EH (cell line): Measurements from ENCODE around the gene ALDH1A1.
"Not testable (repeated sequence)": the region's sequence is repeated elsewhere in the genome, so short reads cannot be mapped to it uniquely, and the experiment has no call there.

ENCODE experiments used
- DNase-seq: peaks from one replicate; pipeline ENCODE4 v3.0.0-alpha.2; 2015; ENCODE audit warnings: low read depth

ALDH1A1 gene

GRCh38 chr9:72943844-72944462, 8.9 kb downstream of the ALDH1A1 start:
- no peak for DNase-seq

DNA sequence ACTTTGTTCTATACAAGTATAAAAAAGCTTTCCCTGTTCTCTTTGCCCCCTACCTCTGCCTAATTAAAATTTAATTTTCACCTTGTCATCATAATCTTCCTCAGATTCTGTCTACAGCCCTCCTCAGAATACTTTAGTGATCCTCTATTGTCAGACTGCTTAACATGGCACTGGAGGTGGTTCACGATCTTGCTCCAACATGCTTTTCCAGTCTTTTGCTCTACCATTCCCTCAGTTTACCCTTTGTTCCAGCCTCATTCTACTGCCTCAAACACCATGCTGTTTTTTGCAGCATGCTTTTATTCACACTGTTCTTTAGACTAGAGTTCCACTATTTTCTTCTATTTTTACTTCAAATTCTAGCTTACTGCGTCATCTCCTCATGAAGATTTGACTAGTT, 10.4 kb downstream of the ALDH1A1 start:
- DNase-seq: no peak

DNA sequence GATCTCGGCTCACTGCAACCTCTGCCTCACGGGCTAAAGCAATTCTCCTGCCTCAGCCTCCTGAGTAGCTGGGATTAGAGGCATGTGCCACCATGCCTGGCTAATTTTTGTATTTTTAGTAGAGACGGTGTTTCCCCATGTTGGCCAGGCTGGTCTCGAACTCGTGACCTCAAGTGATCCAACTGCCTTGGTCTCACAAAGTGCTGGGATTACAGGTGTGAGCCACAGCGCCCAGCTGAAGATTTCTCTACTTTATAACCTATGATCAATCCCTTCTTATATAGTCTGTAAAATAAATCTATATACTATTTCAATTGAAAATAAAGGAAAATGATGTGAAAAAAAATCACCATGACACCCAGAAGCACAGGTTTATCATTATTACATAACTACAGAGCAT, 13.3 kb downstream of the ALDH1A1 start:
- not testable (repeated sequence) for DNase-seq

DNA sequence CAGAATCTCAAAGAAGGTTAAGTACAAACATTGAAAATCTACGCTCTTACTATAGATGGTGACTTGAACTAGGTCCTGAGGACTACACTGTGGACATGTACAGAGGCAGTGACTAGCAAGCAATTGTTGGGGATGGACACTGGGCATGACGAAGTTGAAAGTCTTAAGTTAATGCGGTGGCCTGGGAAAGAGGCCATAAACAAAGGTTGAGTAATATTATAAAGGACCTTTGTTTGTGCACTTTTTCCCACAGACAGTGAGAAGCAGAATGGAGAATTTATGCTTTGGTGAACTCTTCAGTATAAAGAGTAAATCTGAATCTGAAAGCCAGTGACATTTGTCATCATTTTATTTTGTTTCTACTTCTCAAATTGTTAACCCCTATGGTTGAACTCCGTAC, 15.3 kb downstream of the ALDH1A1 start:
- DNase-seq: no peak

GRCh38 chr9:72936679-72937078, 16.2 kb downstream of the ALDH1A1 start:
- DNase-seq: no peak

DNA sequence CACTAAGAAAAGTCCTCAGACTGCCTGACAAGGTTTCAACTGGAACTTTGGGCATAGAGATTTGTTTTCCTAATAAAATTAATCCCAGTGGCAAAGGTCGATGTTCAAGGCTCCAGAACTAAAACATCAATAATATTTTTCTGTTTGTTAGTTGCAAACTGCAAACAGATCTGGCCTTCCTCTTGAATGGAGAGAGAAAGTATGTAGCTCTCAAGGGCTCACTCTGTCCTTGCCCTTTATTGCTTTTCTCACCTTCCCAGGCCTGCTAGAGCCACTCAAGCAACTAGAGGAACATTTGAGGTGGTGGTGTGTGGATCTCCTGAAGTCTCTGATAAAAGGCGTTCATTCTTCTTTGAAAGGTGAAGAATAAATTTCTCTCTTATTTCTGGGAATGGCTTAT, 16.6 kb downstream of the ALDH1A1 start:
- no peak for DNase-seq

GRCh38 chr9:72935595-72935994, 17.3 kb downstream of the ALDH1A1 start:
- DNase-seq: no peak

- DNase-seq: no peak
These were observed 18.9 kb downstream of the ALDH1A1 start for GRCh38 chr9:72933730-72934665.

GRCh38 chr9:72932619-72933018, 20.2 kb downstream of the ALDH1A1 start:
- peak; percentile 72 for DNase-seq

GRCh38 chr9:72931897-72932296, 21.0 kb downstream of the ALDH1A1 start:
- DNase-seq: no peak

- DNase-seq: peak; percentile 50
These were observed 21.4 kb downstream of the ALDH1A1 start for GRCh38 chr9:72931437-72931836.

DNA sequence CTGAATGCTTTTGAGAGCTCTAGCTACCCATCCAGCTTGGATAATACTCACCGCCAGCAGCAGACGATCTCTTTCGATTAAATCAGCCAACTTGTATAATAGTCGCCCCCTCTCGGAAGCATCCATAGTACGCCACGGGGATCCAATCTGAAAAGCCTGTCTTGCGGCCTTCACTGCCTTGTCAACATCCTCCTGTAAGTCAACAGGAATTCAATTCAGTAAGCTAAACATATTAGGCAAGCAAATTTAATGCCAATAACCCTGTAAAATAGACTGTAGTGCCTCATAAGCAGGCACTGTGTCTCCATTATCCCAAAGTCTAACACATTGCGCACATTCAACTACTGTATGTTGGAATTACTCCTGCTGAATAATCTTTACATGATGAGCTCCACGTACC, 22.0 kb downstream of the ALDH1A1 start:
- no peak for DNase-seq

DNA sequence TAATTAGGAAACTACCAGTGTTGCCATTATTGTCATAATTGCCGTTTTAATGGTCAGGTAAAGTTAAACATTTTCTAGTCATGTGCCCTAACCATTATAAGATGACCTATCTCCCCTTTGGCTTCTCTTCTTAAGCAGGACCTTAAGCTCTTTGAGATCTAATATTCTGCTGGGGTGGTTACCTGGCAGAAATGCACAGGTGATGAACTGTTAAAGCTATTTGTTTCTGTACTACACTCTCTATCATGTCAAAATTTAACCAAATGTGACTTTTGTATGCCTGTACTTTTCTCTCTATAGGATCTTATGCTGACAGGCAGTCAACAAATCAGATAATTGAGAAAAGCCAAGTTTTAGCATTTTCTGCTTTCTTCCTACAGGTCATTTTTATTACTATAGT, 23.3 kb downstream of the ALDH1A1 start:
- DNase-seq: no peak

GRCh38 chr9:72928042-72928507, 24.8 kb downstream of the ALDH1A1 start:
- DNase-seq: no peak

GRCh38 chr9:72926506-72926905, 26.3 kb downstream of the ALDH1A1 start:
- DNase-seq: no peak

GRCh38 chr9:72925891-72926290, 27.0 kb downstream of the ALDH1A1 start:
- no peak for DNase-seq

DNA sequence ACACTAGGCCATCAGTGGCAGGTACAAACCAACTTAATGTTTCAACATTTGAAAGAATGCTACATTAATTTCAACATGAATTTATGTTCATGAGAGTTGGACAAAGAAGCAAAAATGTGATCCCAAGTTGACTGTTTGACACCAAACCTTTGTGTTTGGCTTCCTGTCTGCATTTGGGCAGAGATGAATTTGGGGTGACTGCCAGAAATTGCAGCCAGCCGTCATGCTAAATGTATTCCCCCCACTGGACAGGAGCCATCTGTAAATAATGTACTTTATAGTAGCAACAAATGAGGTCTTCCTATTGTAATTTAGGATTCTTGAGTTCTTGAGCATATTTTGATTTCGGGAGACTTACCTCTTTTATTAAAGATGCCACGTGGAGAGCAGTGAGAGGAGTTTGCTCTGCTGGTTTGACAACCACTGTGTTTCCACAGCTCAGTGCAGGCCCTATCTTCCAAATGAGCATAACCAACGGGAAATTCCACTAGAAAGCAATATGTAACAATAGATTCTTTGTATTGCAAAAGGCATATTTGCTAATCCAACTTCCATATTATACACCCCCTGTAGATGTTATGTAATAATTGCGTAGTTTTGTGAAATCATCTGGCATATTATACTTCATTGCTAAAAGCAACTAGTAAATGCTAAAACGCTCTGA, 27.6 kb downstream of the ALDH1A1 start:
- peak; percentile 32 for DNase-seq

DNA sequence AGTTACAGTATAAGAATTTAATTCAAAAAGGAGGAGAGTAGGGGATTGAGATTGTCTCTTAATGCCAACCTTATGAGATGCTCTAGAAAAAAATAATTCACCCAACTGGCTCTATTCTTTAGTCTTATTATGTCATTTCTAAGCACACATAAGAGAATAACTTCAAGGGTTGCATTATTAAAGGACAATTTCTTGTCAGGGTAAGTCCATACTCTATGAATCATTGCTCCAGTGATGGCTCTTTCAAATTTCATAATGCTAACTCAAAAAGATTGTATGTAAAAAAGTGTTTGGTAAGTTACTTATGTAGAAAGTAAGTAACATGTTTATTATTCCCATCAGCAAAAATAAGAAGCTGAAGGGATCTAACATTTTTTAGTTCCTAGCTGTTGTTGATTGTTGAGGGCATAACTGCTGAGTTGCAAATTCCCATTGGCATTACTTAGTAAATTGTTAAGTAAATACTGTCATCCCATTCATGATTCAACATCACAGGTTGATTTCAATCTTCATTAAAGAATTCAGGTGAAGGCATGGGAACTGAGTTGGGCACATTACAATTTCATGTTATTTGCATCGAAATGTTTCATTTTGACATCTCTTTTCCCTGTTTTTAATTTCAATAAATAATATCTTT, 28.6 kb downstream of the ALDH1A1 start:
- no peak for DNase-seq

GRCh38 chr9:72923077-72923476, 29.8 kb downstream of the ALDH1A1 start:
- no peak for DNase-seq

DNA sequence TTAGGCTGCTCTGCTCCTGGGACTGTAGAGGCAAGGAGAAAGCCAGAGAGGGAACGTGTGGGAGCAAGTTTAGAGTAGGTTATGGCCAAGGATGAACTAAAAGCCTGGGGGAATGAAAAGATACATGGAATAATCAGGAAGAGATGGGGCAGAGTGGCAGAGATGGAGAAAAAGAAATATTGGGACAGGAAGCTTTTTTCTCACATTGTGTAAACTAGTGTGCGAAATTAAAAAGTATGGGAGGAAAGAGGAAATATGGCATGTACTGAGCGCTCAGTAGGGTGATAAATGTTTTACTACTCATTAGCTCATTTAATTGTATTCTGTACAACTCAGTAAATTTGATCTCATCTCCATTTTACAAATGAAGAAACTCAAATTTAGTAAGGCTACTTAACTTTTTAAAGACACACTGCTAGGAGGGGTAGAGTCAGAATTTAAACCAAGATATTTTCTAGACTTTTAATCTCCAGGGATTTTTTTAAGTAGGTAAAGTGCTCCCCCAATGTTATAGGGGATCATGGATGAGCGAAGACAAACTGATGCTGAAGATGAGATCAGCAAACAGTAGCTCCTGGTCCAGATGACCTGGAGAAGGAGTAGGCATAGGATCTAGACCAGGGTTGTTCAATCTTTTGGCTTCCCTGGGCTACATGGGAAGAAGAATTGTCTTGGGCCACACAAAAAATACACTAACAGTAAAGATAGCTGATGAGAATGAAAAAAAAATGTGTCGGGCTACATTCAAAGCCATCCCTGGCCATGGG, 30.8 kb downstream of the ALDH1A1 start:
- no peak for DNase-seq

DNA sequence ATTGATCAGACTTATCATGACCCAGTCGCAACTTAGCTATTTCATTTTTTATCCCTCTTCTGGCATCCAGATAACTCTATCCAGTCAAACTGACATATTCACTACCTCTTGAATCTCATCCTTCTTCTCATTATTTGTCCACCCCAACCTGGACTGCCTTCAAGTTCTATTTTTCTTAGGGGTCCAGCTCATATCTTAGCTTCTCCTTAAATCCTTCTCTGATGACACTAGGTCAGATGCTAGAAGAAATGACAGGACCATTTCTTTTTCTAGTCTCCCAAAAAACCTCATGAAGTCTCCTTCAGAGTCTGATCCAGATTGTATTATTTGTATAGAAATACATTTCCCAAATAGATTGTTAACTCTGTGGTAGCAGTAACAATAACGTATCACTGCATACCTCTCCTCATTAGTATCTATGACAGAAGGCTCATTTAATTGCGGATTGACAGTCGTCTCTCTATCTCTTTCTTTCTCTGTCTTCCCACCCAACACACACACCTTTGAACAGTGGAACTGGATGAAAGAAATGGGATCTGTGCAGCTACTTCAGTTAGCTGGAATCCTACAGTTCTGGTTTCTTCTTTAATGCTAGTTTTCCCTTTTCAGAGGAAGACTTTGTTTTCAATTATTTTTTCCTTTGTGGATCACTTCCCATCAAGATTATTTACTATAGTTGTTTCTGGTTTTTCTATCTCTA, 33.5 kb downstream of the ALDH1A1 start:
- DNase-seq: no peak
